ENCODE data around the gene LIMK2. TPM values are rescaled to one million over a fixed set of nuclear protein-coding genes. Genes with fewer than 3 reads are reported as not detected.

The LIMK2 gene
- total and polyA plus RNA-seq, 10 of the 15 experiments (the other 5 are each of a cell fraction or from before 2014, with no cell fraction given), result 2.9 to 40.4 (median 26.7) TPM

DNA sequence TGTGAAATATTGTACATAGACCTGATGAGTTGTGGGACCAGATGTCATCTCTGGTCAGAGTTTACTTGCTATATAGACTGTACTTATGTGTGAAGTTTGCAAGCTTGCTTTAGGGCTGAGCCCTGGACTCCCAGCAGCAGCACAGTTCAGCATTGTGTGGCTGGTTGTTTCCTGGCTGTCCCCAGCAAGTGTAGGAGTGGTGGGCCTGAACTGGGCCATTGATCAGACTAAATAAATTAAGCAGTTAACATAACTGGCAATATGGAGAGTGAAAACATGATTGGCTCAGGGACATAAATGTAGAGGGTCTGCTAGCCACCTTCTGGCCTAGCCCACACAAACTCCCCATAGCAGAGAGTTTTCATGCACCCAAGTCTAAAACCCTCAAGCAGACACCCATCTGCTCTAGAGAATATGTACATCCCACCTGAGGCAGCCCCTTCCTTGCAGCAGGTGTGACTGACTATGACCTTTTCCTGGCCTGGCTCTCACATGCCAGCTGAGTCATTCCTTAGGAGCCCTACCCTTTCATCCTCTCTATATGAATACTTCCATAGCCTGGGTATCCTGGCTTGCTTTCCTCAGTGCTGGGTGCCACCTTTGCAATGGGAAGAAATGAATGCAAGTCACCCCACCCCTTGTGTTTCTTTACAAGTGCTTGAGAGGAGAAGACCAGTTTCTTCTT is 67.9 kb downstream of the LIMK2 start (continued):
- TF ChIP-seq POLR2A (IDR thresholded peaks at IDR 0.05; ENCODE audit: low read depth, low read length), result no peak

DNA sequence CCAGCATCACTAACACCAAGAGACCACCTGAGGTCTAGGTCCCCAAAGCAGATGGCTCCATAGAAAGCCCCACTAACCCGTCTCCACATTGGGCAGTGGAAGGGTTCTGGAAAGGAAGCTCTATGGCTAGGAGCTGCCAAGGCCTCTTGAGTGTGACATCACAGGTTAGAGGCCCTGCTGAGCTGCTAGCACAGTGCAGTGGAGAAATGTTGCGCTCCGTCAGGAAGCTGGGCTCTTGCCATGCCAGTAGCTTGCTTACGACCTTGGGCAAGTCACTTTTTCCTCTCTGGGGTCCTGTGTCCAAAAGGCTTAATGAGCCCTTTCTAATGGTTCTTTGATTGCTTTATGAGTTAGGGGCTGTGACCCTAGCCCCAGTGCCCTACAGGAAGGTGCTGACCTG is 69.6 kb downstream of the LIMK2 start:
- ChIA-PET RAD21 (ENCODE audit: unreplicated experiment) (no interaction called here), POLR2A (no interaction called here), CTCF (interaction anchor here (1.2 to 1.3 kb wide), 2 partner anchors 8 to 9 kb away, joined by 3 to 6 read pairs; no protein-coding TSS in a partner anchor), SMC1A (ENCODE audit: uncharacterized antibody, unreplicated experiment) (interaction anchor here (0.6 to 1.6 kb wide), 4 partner anchors 9 to 51 kb away, joined by 3 to 4 read pairs (median 3); partner anchors contain the start of gene PIK3IP1)
- Histone ChIP-seq H3K79me2 (ENCODE audit: control insufficient read depth, insufficient read depth, low read length) (no peaks in the 10 kb centered on the region), H4K20me1 (ENCODE audit: control insufficient read depth, insufficient read depth) (no peaks in the 10 kb centered on the region), H2AFZ (ENCODE audit: control insufficient read depth, low read depth, low read length) (no peak overlapping the region), H3K27me3 (replicated peaks in 1 of 2; ENCODE audit: control insufficient read depth in 2 of 2, insufficient read depth in 2 of 2, low read length in 1 of 2) (no peaks in the 10 kb centered on the region), H3K36me3 (ENCODE audit: control insufficient read depth in 2 of 2, insufficient read depth in 2 of 2, low read length in 1 of 2) (peaks cover 5% of the 10 kb centered on the region in 2 experiments; a peak in 3 of 4 replicates), H3K9me3 (replicated peaks; ENCODE audit: control insufficient read depth, insufficient read depth, low read length) (no peaks in the 10 kb centered on the region), H3K9ac (ENCODE audit: control insufficient read depth, insufficient read depth, low read length) (no peak overlapping the region), H3K27ac (ENCODE audit: control insufficient read depth, insufficient read depth) (no peak overlapping the region), H3K4me2 (ENCODE audit: control insufficient read depth, insufficient read depth) (no peak overlapping the region), H3K4me3 (no peak overlapping the region), H3K4me1 (ENCODE audit: control insufficient read depth, insufficient read depth, low read length) (peaks cover 7% of the 10 kb centered on the region; the same call in 1 of the 2 replicates)
- no peak for TF ChIP-seq DPF2 (IDR thresholded peaks at IDR 0.05)
- TF ChIP-seq TCF12 (IDR thresholded peaks at IDR 0.05; ENCODE audit: low read depth, low read length), result no peak
- TF ChIP-seq SREBF2 (IDR thresholded peaks at IDR 0.05; ENCODE audit: low read length), result no peak
- TF ChIP-seq, protein P1, sequence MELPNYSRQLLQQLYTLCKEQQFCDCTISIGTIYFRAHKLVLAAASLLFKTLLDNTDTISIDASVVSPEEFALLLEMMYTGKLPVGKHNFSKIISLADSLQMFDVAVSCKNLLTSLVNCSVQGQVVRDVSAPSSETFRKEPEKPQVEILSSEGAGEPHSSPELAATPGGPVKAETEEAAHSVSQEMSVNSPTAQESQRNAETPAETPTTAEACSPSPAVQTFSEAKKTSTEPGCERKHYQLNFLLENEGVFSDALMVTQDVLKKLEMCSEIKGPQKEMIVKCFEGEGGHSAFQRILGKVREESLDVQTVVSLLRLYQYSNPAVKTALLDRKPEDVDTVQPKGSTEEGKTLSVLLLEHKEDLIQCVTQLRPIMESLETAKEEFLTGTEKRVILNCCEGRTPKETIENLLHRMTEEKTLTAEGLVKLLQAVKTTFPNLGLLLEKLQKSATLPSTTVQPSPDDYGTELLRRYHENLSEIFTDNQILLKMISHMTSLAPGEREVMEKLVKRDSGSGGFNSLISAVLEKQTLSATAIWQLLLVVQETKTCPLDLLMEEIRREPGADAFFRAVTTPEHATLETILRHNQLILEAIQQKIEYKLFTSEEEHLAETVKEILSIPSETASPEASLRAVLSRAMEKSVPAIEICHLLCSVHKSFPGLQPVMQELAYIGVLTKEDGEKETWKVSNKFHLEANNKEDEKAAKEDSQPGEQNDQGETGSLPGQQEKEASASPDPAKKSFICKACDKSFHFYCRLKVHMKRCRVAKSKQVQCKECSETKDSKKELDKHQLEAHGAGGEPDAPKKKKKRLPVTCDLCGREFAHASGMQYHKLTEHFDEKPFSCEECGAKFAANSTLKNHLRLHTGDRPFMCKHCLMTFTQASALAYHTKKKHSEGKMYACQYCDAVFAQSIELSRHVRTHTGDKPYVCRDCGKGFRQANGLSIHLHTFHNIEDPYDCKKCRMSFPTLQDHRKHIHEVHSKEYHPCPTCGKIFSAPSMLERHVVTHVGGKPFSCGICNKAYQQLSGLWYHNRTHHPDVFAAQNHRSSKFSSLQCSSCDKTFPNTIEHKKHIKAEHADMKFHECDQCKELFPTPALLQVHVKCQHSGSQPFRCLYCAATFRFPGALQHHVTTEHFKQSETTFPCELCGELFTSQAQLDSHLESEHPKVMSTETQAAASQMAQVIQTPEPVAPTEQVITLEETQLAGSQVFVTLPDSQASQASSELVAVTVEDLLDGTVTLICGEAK (IDR thresholded peaks at IDR 0.05; ENCODE audit: borderline replicate concordance), result no peak
- TF ChIP-seq ZNF207 (IDR thresholded peaks at IDR 0.05; ENCODE audit: borderline replicate concordance), result no peak
- TF ChIP-seq, protein P2, sequence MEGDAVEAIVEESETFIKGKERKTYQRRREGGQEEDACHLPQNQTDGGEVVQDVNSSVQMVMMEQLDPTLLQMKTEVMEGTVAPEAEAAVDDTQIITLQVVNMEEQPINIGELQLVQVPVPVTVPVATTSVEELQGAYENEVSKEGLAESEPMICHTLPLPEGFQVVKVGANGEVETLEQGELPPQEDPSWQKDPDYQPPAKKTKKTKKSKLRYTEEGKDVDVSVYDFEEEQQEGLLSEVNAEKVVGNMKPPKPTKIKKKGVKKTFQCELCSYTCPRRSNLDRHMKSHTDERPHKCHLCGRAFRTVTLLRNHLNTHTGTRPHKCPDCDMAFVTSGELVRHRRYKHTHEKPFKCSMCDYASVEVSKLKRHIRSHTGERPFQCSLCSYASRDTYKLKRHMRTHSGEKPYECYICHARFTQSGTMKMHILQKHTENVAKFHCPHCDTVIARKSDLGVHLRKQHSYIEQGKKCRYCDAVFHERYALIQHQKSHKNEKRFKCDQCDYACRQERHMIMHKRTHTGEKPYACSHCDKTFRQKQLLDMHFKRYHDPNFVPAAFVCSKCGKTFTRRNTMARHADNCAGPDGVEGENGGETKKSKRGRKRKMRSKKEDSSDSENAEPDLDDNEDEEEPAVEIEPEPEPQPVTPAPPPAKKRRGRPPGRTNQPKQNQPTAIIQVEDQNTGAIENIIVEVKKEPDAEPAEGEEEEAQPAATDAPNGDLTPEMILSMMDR (IDR thresholded peaks at IDR 0.05 in 2 of 3, conservative IDR thresholded peaks at IDR 0.05 in 1 of 3; ENCODE audit: control insufficient read depth in 2 of 3, extremely low read depth in 1 of 3, insufficient read depth in 1 of 3, low read depth in 3 of 3, low read length in 3 of 3), result no peak
- TF ChIP-seq PAX8 (IDR thresholded peaks at IDR 0.05), result no peak
- TF ChIP-seq, protein P3, sequence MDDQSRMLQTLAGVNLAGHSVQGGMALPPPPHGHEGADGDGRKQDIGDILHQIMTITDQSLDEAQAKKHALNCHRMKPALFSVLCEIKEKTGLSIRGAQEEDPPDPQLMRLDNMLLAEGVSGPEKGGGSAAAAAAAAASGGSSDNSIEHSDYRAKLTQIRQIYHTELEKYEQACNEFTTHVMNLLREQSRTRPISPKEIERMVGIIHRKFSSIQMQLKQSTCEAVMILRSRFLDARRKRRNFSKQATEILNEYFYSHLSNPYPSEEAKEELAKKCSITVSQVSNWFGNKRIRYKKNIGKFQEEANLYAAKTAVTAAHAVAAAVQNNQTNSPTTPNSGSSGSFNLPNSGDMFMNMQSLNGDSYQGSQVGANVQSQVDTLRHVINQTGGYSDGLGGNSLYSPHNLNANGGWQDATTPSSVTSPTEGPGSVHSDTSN (IDR thresholded peaks at IDR 0.05; ENCODE audit: insufficient replicate concordance, low read depth, low read length), result no peak
- DNase-seq (ENCODE audit: low read depth, low spot score) (no peak), FAIRE-seq (no peak), ATAC-seq (no peak)
- in situ Hi-C loops (cut with MboI), result no loop called here
- intact Hi-C loops (cut with micrococcal nuclease; ENCODE audit: unreplicated experiment), result no loop called here
- WGBS (ENCODE audit: insufficient coverage, insufficient replicate concordance, low lambda C conversion rate, missing lambda C conversion rate), result 72% methylated on average over 4 of the region's 4 CpGs
- no TSS peak for BruUV-seq (replicated peaks)

Measured in GM12878 (cell line).